Activated T-helper 1 cell treated with Interleukin-2 at 50 U/mL for 16 hours (primary cell): ENCODE results near the gene NRTN.
A peak's percentile ranks its signal among the peaks of the same experiment; 100 is the strongest.

Experiments
- DNase-seq: peaks from one replicate; pipeline ENCODE4 v3.0.0-alpha.2; 2020; ENCODE audit warnings: low read depth

NRTN gene

DNA sequence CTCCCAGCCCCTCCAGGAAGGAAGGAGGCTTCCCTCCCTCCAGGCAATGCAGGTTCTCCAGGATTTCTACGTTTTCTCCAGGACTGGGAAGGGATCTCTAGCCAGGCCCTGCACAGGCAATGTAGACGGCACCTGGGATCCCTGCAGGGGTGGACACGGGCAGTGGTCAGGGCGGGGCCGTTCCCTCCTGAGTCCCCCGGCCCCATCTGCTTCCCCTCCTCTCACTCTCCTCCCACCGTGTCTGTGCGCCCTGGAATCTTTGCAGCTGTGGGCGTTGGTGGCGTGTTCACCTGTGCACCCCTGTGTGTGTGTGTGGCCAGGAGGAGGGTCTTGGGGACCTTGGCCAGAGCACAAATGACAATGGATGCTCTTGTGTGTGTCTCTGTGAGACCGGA is 10.0 kb downstream of the NRTN start:
- DNase-seq = no peak

DNA sequence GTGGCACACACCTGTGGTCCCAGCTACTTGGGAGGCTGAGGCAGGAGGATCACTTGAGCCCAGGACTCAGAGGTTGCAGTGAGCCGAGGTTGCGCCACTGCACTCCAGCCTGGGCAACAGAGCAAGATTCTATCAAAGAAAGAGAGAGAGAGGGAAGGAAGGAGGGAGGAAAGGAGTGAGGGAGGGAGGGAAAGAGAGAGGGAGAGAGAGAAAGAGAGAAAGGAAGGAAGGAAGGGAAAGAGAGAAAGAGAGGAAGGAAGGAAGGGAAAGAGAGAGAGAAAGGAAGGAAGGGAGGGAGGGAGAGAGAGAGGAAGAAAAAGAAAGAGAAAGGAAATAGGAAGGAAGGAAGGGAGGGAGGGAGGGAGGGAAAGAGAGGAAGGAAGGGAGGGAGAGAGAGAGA is 12.4 kb downstream of the NRTN start:
- no peak for DNase-seq

DNA sequence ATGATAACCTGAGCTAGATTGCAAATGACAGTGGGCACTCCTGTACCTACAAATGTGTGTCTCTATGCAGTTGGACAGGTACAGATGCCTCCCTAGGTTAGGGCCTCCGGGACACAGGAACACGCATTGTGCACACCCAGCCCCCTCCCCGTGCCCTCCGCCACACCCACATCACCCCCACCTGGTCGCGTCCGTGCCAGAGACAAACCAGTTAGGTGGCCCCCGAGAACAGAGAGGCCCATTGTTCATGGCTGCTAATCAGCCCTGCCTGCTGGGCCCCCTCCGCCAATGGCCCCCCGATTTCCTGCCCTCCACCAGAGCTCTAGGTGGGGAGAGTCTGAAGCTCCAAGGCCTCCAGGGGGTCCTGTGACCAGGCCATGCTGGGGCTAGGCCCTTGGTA is 13.7 kb downstream of the NRTN start:
- no peak for DNase-seq

DNA sequence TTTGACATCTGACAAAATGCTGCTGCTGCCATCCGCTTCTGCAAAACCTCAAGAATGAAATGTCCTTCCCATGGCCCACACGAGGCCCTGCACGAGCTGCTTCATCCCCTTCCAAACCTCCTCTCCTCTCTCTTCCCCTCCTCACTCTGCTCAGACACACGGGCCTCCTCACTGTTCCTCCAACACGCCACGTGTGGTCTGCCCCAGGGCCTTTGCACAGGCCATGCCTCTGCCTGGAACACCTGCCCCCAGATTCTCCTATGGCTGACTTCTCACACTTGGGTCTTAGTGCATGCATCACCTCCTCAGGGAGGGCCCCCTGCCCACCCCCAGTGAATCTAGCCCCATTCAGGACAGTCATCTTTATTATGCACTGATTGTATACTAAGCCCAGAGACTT is 15.9 kb downstream of the NRTN start:
- DNase-seq = no peak

DNA sequence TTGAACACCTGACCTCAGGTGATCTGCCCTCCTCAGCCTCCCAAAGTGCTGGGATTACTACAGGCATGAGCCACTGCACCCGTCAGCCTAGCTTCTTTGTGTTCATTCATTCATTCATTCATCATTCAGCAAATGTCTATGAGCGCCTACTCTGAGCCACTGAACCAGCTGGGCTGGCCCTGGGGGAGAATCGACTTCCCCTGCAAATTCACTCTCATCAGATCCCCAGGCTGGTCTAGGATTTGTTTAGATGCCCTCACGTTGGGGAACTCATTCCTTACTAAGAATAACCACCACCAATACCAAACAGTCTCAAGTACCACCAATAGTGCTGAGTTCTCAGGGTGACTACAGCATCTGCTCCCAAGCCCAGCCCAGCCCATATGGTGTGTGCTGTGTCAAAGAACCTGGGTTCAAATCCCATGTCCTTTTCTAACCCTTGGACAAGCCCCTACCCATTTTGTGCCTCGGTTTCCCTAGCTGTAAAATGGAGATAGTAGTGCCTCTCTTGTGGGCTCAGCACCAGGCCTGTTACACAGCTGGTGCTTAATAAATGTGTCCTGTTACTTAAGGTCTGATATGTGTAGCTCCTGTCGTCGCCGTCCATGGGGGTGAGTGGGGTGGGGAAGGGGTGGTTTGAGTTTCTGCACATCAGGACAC is 16.8 kb downstream of the NRTN start:
- no peak for DNase-seq

DNA sequence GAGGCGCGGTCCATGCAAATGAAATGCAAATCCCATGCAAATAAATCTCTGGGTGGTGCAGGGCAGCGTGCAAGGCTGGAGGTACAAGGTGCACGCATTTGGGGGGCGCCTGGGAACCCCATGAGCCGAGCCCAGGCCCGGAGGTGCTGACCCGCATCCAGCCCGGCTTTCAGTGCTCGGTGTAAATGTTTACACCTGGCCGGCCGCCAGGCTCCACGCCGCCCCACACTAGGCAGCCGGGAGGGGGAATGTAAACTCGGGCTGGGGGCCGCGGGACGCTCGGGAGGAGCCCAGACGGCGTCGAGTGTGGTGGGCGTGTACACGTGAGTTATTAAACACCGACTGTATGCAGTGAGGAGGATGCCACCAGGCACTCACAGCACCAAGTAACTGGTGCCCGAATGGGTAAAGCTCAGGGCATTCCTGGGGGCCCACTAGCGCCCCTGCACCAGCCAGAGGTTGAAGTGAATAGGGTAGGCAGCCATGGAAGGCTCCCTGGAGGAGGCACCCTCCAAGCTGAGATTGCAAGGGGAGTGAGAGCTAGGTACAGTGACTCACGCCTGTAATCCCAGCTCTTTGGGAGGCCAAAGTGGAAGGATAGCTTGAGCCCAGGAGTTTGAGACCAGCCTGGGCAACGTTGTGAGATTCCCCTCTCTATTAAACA is 17.4 kb downstream of the NRTN start:
- no peak for DNase-seq

DNA sequence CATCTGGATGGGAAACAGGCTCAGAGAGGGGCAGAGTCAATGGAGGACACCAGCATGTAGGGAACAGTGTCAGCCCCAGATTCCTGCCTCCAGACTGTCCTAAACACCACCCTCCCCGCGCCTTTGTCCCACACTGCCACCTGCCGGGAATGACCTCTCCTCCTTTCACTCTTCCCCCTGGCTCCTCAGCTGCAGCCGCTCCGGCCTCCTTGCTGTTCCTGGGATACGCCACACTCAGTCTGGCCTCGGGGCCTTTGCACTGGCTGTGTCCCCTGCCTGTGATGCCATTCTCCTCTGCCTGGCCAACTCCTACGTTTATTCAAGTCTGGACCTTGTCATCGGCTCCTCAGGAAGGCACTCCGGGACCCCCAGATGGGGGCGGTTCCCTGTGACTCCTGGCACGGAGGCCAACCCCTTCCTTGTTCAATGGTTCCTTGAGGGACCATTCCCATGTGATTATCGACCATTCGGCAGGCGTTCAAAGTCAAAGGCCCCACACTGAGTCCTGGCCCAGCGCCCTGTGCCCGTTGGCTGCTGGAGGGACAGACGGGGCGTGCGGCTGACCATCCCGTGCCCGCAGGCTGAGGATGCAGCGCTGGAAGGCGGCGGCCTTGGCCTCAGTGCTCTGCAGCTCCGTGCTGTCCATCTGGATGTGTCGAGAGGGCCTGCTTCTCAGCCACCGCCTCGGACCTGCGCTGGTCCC is 18.9 kb downstream of the NRTN start:
- no peak for DNase-seq

DNA sequence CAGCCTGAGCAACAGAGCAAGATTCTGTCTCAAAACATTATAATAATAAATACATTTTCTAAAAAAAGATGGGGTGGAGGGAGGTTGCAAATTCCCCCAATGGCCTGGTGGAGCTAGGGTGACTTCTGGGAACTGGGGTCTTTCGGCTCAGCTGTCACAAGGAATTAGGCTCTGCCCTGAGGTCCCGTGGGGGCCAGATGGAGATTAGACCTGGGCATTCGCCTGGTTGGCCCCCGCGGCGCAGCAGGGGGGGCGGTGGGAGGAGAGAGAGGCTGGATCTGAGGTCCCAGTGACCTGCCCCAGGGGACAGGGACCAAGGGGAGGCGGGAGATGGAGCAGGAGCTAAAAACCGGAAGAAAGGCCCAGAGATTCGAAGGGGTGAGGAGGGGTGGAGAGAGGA is 19.9 kb downstream of the NRTN start:
- DNase-seq = no peak

DNA sequence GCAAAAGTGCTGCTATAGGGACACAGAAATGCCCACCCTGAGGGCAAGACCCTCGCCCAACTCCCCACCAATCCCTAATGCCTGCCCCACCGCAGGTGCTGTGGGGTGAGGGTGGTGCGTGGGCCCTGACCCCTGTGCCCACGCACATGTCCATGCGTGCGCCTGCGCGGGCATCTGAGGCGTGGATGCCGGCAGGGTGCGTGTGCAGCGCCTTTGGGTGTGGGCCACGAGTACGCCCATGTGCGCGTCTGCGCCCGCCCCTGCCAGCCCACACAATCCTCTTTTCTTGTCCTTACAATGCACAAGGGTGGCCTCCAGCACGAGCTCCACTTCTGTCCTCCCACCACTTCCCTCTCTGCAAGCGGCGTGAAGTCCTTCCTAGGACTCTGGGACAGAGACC is 20.3 kb downstream of the NRTN start:
- no peak for DNase-seq

DNA sequence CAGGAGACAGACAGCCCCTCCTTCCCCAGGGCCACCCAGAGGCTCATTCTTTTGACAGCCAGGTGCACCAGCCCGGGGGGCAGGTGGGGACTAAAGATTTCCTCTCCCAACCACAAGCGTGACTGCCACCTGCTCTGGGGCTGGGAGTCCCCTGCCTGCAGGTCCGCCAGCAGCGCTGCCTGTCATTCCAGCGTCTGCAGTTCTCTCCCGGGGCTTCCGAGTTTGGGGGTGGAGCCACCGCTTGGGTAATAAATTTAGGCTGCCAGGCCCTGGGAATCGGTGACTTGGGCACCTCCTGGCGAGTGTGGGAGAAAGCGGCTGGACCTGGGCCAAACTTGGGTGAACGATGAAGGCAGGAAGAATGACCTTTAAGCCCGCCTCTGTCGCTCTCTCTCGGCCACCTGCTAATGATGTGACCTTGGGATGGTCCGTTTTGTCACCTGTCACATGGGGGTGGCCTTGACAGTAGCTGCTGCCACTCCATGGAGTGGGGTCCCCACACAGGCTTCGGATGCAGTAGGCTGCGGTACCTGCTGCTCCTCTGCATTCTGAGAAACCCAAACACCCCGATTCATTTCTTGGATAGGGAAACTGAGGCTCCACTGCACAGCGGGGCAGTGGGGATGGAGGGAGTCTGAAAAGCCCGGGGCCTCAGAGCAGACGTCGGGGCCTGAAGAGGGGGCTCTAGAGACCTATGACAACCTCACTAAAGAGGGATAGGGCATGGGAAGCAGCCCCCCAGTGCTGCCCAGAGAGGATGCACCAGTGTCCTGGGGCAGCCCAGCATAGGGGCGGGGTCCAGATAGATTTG is 21.9 kb downstream of the NRTN start:
- DNase-seq = no peak

DNA sequence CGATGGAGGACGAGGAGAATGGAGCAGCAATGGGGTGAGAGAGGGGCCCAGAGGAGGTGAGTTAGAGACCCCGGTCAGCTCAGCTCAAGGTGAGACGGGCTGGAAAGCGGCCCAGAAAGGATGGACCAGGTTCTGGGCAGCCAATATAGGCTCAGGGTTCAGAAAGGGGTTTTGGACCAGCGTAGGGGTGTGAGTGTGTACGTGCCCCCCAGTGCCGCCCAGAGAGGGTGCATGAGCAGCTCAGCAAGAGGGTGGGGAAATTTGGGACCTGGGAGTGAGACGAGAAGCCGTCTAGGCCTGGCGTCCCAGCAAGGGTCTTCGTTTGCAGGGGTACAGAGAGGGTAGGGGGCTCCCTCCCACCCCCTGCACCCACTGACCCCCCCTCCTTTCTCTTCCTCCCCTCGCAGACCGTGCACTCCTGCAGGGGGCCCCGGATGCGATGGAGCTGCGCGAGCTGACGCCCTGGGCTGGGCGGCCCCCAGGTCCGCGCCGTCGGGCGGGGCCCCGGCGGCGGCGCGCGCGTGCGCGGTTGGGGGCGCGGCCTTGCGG is 22.5 kb downstream of the NRTN start:
- DNase-seq = no peak

DNA sequence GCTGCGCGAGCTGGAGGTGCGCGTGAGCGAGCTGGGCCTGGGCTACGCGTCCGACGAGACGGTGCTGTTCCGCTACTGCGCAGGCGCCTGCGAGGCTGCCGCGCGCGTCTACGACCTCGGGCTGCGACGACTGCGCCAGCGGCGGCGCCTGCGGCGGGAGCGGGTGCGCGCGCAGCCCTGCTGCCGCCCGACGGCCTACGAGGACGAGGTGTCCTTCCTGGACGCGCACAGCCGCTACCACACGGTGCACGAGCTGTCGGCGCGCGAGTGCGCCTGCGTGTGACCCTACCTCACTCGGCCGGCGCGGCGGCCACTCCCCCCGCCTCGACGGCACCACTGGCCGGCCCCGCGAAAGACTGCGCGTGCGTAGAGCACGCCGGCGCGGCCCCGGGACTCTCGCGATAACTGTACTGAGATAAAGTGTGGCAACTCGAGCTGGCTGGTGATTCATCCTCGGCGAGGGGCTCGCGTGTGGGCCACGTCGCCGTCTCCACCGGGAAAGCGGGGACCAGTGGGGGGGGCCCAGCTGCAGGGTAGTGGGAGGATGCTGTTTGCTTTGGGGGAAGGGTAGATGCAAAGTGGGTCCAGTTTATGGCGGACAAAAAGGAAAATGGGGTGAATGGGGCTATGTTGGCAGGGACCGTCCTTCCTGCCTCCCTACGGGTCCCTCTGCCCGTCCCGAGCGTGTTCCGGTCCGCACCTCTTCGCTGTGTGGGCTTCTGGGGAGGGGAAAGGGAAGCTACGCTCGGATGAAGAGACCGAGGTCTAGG is 23.2 kb downstream of the NRTN start:
- peak; percentile 97 for DNase-seq

DNA sequence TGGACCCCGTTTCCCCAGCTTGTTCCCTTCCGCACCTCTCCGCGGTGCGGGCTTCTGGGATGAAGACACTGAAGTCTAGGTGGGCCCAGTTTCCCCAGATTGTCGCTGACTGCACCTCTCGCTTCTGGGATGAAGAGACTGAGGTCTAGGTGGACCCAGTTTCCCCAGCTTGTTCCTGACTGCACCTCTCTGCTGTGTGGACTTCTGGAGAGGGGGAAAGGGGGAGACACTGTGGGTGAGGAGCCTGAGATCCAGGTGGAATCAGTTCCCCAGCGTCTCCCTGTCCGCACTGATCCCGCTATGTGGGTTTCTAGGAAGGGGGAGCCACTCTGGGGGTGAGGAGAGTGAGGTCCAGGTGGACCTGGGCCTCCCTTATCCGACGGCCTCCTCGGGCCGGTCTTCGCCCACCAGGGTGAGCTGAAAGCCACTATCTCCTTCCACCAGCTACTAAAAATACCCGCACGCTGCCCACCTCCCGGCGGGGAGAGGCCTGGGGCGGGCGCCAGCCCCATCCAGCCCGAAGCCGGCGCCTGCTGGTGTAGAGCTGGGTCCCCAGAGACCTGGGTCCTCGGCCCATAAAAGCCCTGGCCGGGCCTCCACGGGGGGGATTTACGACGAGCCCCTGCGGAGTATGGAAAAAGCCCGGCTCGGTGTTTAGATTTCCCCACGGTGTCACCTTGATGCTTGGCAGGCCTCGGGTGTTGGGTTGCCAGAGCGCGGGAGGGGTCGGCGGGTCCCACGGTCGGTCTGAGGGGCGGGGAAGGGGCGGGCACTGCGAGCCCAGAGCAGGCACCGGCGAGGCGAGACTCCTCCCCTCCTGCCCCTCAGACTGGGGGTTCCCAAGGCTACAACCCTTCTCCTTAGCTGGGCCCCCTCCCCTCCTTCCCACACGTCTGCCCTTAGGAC is 24.0 kb downstream of the NRTN start:
- no peak for DNase-seq

DNA sequence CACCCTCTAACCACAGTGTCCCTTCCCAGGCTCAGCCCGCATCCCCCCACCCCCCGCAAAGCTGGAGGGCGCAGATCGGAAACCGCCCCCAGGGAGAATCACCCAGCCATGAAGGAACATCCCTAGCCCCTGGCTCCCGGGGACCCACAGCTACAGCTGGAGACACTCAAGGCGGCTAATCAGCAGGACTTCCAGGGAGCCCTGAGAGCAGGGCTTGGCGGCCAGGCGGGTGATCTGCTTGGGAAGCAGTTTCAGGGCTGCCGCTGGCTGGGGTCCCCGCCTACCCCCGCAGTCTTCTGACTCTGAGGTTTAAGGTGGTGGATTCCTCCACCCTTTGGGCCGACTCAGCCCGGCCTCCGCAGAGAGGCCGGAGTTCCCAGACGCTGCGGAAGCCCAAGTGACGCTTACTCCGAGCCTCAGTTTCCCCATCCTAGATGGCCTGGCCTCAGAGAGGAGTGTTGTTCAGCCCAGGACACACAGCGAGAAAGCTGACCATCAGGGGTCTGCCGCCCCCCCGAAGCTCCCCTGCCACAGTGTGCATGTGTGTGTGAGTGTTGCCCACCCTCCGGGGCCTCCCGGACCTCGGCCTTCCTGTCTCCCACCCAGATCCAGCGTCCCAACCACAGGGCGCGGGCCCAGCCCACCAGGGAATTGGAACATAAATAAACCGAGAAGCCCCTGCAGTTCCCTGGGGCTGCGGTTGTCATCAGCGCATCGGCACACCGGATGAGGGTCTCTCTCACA is 24.9 kb downstream of the NRTN start:
- no peak for DNase-seq

DNA sequence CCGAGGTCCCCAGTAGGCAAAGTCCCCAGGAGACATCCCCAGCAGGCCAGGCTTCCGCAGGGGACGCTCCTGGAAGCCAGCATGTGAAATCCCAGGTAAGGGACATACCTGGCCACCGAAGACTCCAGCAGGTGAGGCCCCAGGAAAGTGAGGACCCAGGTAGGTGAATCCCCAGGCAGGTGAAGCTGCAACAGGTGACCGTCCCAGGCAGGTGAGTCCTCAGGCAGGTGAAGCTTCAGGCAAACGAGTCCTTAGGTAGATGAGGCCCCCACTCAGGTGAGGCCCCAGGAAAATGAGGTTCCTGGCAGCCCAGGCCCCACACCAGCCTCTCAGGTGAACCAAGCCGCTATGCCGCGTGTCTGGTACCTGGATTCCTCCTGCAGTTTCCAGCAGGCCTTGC is 26.3 kb downstream of the NRTN start:
- DNase-seq = no peak

DNA sequence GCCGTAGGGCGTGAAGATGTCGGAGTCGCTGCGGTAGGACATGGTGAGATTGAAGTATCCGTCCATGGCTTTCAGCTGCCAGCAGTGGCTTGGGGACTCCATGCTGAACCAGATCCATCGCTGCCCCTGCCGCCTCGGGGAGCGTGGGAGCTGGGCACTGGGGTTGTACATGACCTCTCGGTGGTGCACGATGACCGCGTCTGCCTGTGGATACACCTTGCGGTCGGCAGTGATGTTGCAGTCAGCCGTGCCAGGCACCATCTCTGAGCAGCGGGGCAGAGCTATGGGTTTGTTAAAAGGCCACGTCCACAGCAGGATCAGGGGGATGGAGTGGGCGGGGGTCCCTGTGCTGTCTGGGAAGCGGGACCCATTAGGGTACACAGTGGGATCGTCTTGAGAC is 27.2 kb downstream of the NRTN start:
- no peak for DNase-seq

DNA sequence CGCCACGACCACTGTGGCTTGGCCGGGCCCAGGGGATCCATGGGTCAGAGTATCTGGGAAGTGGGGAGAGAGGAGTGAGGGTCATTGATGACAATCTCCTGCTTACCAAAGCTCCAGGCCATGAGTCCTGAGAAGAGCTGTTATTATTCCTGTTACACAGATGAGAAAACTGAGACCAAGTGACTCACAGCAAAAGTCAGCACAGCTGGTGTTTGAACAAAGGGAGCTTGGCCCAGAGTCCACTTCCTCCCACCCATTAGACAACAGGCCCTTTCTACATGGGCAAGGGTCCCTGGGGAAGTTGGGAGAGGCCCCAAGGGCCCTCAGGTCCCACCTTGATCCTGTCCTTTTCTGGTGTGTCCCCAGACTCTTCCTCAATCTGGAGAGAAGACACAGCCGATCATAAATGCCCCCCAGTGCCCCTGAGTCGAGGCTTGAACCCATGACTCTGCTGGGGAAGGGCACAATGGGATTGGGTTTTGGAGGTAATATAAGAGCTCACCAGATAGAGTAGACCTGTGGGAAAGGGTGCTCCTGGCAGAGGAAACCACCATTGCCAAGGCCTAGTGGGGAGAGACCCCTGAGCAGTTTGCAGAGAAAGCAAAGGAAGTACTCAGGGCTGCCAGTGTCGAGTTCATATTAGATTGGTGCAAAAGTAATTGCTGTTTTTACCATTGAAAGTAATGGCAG is 27.8 kb downstream of the NRTN start:
- DNase-seq = no peak

DNA sequence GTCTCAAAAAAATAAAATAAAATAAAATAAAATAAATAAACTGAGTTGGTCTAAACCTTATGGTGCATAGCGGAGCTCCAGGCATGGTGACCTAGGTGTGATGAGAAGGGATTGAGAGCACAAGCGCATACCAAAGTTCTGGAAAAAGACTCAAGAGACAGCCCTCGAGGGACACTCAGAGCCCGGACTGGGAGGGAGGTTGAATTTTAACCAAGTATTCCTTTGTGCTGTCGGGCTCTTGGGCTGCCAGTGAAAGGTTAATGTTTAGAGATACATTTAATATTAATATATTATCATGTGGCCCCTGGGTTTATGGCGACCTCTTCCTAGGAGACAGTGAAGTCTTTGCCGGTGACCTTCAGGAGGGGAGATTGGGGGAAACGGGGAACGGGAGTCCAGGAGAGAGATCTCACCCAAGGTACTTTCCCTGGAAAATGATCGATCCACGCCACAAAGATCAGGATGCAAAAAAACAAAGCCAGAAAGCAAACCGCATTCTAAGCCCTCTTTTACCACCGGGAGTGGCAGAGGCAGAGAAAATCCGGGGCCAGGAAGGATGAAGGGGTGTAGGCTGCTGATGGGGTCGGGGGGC is 33.0 kb downstream of the NRTN start:
- DNase-seq = no peak
